ENCODE measurements around the gene PARD3B.

The PARD3B gene

GRCh38 chr2:205078762-205079161 lies 533.5 kb downstream of the PARD3B start:
- no peaks in the 10 kb centered on the region for H3K36me3 ChIP-seq (ENCODE audit: control insufficient read depth, low read length)
- H3K4me2 ChIP-seq (ENCODE audit: low read length), result no peak overlapping the region
- no peaks in the 10 kb centered on the region for H3K4me1 ChIP-seq (ENCODE audit: control insufficient read depth, low read length)
- no peaks in the 10 kb centered on the region for H3K79me2 ChIP-seq (ENCODE audit: control insufficient read depth, low read length)
- no peaks in the 10 kb centered on the region for H4K20me1 ChIP-seq (ENCODE audit: control insufficient read depth, insufficient read depth, low read depth, low read length)
- H3F3A ChIP-seq (ENCODE audit: control insufficient read depth, insufficient read depth), result no peaks in the 10 kb centered on the region
- H3K27ac ChIP-seq (ENCODE audit: low read depth, low read length), result no peak overlapping the region
- no peaks in the 10 kb centered on the region for H3K9me2 ChIP-seq (replicated peaks; ENCODE audit: control insufficient read depth, low read length)
- no peaks in the 10 kb centered on the region for H3K9me3 ChIP-seq (ENCODE audit: control insufficient read depth, insufficient read depth, low read length)
- no peak for TF ChIP-seq EZH2phosphoT487 (IDR thresholded peaks at IDR 0.05; ENCODE audit: borderline replicate concordance, low read length)
- TF ChIP-seq CTCF (IDR thresholded peaks at IDR 0.05; ENCODE audit: low read depth, low read length, poor library complexity, severe bottlenecking), result no peak
- H3K4me3 ChIP-seq (ENCODE audit: low read length), result no peak overlapping the region
- H3K27me3 ChIP-seq (ENCODE audit: control insufficient read depth, low read length), result no peaks in the 10 kb centered on the region

GRCh38 chr2:205079173-205079572 lies 533.9 kb downstream of the PARD3B start:
- H4K20me1 ChIP-seq (ENCODE audit: control insufficient read depth, insufficient read depth, low read depth, low read length), result no peaks in the 10 kb centered on the region
- H3K9me3 ChIP-seq (ENCODE audit: control insufficient read depth, insufficient read depth, low read length), result no peaks in the 10 kb centered on the region
- H3K4me1 ChIP-seq (ENCODE audit: control insufficient read depth, low read length), result no peaks in the 10 kb centered on the region
- H3K27ac ChIP-seq (ENCODE audit: low read depth, low read length), result no peak overlapping the region
- H3K27me3 ChIP-seq (ENCODE audit: control insufficient read depth, low read length), result no peaks in the 10 kb centered on the region
- no peaks in the 10 kb centered on the region for H3K36me3 ChIP-seq (ENCODE audit: control insufficient read depth, low read length)
- no peak overlapping the region for H3K4me3 ChIP-seq (ENCODE audit: low read length)
- H3F3A ChIP-seq (ENCODE audit: control insufficient read depth, insufficient read depth), result no peaks in the 10 kb centered on the region
- TF ChIP-seq CTCF (IDR thresholded peaks at IDR 0.05; ENCODE audit: low read depth, low read length, poor library complexity, severe bottlenecking) (no peak), EZH2phosphoT487 (IDR thresholded peaks at IDR 0.05; ENCODE audit: borderline replicate concordance, low read length) (no peak)
- no peaks in the 10 kb centered on the region for H3K9me2 ChIP-seq (replicated peaks; ENCODE audit: control insufficient read depth, low read length)
- no peak overlapping the region for H3K4me2 ChIP-seq (ENCODE audit: low read length)
- no peaks in the 10 kb centered on the region for H3K79me2 ChIP-seq (ENCODE audit: control insufficient read depth, low read length)

- Histone ChIP-seq H3K4me2 (ENCODE audit: low read length) (no peak overlapping the region), H3K9me2 (replicated peaks; ENCODE audit: control insufficient read depth, low read length) (no peaks in the 10 kb centered on the region), H3K27ac (ENCODE audit: low read depth, low read length) (no peak overlapping the region), H3K9me3 (ENCODE audit: control insufficient read depth, insufficient read depth, low read length) (no peaks in the 10 kb centered on the region), H3K4me3 (ENCODE audit: low read length) (no peak overlapping the region), H3K79me2 (ENCODE audit: control insufficient read depth, low read length) (no peaks in the 10 kb centered on the region), H3K36me3 (ENCODE audit: control insufficient read depth, low read length) (no peaks in the 10 kb centered on the region), H4K20me1 (ENCODE audit: control insufficient read depth, insufficient read depth, low read depth, low read length) (no peaks in the 10 kb centered on the region), H3K4me1 (ENCODE audit: control insufficient read depth, low read length) (no peaks in the 10 kb centered on the region), H3F3A (ENCODE audit: control insufficient read depth, insufficient read depth) (no peaks in the 10 kb centered on the region), H3K27me3 (ENCODE audit: control insufficient read depth, low read length) (no peaks in the 10 kb centered on the region)
- no peak for TF ChIP-seq CTCF (IDR thresholded peaks at IDR 0.05; ENCODE audit: low read depth, low read length, poor library complexity, severe bottlenecking)
- no peak for TF ChIP-seq EZH2phosphoT487 (IDR thresholded peaks at IDR 0.05; ENCODE audit: borderline replicate concordance, low read length)
These were observed 541.4 kb downstream of the PARD3B start for GRCh38 chr2:205086662-205087061.

GRCh38 chr2:205087862-205088261 lies 542.6 kb downstream of the PARD3B start:
- TF ChIP-seq CTCF (IDR thresholded peaks at IDR 0.05; ENCODE audit: low read depth, low read length, poor library complexity, severe bottlenecking) (no peak), EZH2phosphoT487 (IDR thresholded peaks at IDR 0.05; ENCODE audit: borderline replicate concordance, low read length) (no peak)
- no peaks in the 10 kb centered on the region for H4K20me1 ChIP-seq (ENCODE audit: control insufficient read depth, insufficient read depth, low read depth, low read length)
- no peaks in the 10 kb centered on the region for H3K36me3 ChIP-seq (ENCODE audit: control insufficient read depth, low read length)

More at GRCh38 chr2:205087862-205088261, 542.6 kb downstream of the PARD3B start:
- no peaks in the 10 kb centered on the region for H3K9me3 ChIP-seq (ENCODE audit: control insufficient read depth, insufficient read depth, low read length)
- H3F3A ChIP-seq (ENCODE audit: control insufficient read depth, insufficient read depth), result no peaks in the 10 kb centered on the region
- H3K27me3 ChIP-seq (ENCODE audit: control insufficient read depth, low read length), result no peaks in the 10 kb centered on the region
- no peaks in the 10 kb centered on the region for H3K79me2 ChIP-seq (ENCODE audit: control insufficient read depth, low read length)
- H3K4me1 ChIP-seq (ENCODE audit: control insufficient read depth, low read length), result no peaks in the 10 kb centered on the region
- H3K4me3 ChIP-seq (ENCODE audit: low read length), result no peak overlapping the region
- H3K9me2 ChIP-seq (replicated peaks; ENCODE audit: control insufficient read depth, low read length), result no peaks in the 10 kb centered on the region
- H3K4me2 ChIP-seq (ENCODE audit: low read length), result no peak overlapping the region
- H3K27ac ChIP-seq (ENCODE audit: low read depth, low read length), result no peak overlapping the region
